AG09319 (cell line): ENCODE measurements around the gene TRPM6.
A peak's percentile ranks its signal among the peaks of the same experiment; 100 is the strongest.

ENCODE experiments used
- DNase-seq: peaks from one replicate; pipeline ENCODE4 v3.0.0-alpha.2; 2010; ENCODE audit warnings: low read depth; ENCODE audit errors: extremely low read depth
- TF ChIP-seq, protein P1 (sequence below): IDR thresholded peaks from 2 replicates; pipeline ENCODE4 v1.5.1; 2011; ENCODE audit warnings: low read depth, mild to moderate bottlenecking, inconsistent platforms, low read length, moderate library complexity

TRPM6 gene

DNA sequence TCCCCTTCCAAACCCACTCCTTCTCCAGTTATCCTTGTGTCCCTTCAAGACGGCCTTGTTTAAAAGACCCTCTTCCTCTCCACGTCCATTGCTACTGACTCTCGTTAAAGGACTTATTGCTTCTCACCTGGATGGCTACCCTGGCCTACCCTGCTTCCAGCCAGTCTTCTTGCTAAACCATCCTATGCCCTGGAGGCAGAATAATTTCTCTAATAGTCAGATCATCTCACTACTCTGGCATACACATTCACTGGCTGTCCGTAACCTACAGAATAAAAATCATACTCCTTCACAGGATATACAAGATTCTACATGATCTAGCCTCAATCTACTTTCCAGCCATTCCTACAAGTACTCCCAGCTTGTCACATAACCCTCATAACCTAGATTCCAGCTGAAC lies 92.6 kb downstream of the TRPM6 start:
- DNase-seq = no peak

DNA sequence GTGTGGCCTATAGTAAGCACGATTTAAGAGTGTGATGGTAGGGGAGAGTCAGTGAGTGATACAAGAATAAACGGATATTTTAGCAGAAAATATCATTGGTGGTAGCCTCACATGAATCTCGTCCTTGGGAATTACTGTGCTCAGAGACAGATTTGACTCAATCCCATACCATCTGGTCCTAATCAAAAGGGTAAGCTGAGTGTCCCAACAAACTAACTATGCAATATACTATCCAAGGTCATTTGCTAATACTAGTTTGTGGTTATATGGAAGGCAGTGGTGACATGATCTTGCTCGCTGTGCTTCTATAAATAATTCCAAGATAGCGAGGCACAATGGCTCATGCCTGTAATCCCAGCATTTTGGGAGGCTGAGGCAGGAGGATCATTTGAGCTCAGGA lies 103.2 kb downstream of the TRPM6 start:
- TF ChIP-seq, protein P1, sequence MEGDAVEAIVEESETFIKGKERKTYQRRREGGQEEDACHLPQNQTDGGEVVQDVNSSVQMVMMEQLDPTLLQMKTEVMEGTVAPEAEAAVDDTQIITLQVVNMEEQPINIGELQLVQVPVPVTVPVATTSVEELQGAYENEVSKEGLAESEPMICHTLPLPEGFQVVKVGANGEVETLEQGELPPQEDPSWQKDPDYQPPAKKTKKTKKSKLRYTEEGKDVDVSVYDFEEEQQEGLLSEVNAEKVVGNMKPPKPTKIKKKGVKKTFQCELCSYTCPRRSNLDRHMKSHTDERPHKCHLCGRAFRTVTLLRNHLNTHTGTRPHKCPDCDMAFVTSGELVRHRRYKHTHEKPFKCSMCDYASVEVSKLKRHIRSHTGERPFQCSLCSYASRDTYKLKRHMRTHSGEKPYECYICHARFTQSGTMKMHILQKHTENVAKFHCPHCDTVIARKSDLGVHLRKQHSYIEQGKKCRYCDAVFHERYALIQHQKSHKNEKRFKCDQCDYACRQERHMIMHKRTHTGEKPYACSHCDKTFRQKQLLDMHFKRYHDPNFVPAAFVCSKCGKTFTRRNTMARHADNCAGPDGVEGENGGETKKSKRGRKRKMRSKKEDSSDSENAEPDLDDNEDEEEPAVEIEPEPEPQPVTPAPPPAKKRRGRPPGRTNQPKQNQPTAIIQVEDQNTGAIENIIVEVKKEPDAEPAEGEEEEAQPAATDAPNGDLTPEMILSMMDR = no peak
- no peak for DNase-seq

More for the DNA sequence above, 92.6 kb downstream of the TRPM6 start:
- TF ChIP-seq, protein P1 = no peak

DNA sequence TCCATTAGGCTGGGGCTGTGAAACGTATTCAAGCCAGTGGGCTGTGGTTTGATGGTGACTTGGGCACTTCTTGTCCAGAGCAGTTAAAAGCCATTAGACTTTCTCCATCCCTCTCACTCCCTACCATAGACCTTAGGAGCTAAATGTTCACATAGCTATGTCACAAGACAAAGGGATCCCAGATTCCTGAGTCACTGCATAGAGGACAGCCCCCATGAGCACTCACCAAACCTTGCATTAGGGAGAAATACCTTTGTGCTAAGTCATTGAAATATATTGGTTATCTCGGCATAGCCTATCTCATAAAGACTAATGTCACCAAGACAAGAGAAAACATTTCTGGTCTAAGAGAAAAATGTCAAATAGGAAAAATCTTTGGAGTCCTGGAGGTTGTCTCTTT lies 104.3 kb downstream of the TRPM6 start:
- TF ChIP-seq, protein P1 = no peak
- no peak for DNase-seq

DNA sequence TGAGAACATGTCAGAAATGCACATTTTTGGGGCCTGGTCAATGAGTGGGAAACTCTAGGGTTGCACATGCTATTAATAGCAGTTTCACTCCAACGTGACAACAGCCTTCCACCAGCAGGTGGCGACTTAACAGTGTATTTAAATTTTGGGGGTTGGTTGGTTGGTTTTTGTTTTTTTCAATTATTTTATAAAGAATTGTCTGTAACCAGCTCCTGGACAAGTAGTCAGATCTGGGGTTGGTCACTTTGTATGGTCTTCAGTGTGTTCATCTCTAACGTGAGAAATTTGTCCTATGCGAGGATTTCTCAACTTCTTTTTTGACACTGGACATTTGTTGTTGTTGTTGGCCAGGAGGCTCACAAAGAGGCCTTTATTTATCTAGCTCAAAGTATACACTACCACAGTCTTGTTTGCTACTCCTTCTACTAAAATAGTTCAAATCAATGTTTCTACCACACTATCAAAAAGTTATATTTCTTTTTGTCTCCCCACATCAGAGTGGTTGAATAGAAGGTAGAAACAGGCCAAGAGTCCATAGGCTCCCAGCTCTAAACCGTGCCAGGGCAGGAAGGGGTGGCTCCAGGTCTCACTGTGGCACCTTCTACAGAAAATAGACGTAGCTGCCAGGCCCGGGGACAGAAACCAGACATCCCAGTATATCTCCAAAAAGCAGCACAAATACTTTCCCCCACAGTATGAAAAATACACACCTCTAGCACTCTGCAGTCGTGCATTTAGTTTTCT lies 110.4 kb downstream of the TRPM6 start:
- TF ChIP-seq, protein P1 = peak; percentile 76
- DNase-seq = peak; percentile 19

DNA sequence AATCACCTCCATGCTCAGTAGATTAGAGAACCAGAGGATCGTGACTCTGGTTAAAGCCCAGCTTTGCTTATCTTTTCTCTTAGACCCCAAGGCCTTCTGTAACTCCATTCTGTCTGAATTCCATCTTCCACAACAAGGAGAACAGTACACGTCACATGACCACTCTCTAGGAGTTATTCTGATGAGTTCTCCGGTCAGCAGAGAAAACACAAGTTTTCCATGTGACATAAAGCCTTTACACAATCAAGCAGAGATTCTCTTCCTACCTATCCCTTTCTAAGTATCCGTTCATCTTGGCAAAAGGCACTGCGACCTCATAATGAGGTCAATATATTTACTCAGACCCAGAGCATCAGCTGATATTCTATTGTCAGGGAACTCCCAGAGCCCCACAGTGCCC lies 112.3 kb downstream of the TRPM6 start:
- TF ChIP-seq, protein P1 = no peak
- no peak for DNase-seq

DNA sequence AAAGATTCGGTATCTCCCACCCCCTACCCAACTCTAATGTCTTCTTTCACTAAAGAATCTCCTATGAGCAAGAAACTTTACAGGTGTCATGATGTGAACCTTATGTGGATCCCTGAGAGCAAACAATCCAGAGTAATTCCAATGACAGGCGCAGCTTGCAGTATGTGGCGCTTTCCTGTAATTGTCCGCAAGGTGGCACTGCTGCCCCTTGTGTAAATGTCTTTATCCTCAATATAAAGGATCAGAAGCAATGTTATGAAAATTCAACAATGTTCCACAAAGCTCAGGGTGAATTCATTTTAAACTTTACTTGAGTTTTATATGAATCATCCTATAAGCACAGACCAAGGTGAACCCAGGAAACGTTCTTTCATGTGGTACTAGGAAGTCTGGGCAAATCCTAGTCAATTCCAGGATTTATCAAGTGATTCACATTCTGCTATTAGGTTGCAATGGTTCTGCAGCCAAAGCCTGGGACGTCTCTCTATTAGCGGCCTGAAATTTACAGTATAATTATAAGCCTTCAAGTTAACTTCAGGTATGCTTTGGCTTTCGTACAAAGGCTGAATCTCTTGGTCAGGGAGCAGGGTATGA lies 113.7 kb downstream of the TRPM6 start:
- TF ChIP-seq, protein P1 = peak; percentile 88
- DNase-seq = peak; percentile 49

DNA sequence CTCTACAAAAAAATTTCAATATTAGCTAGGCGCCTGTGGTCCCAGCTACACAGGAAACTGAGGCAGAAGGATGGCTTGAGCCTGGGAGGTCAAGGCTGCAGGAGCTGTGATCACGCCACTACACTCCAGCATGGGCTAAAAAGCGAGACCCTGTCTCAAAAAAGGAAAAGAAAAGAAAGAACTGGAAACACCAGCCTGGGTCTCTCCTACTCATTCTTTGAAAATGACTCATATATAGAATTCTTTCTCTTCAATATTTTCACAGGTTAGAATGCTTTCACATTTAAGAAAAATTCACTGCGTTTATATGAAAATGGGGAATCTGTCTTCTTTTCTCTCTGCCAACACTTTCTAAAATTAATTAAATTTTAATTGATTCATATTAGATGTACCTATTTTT lies 115.6 kb downstream of the TRPM6 start:
- TF ChIP-seq, protein P1 = no peak
- DNase-seq = no peak
